Hematopoietic multipotent progenitor cell (in vitro differentiated cells): ENCODE results near the gene GPSM3. TPM values are rescaled to one million over a fixed set of nuclear protein-coding genes. Genes with fewer than 3 reads are reported as not detected.
A peak's percentile ranks its signal among the peaks of the same experiment; 100 is the strongest.
"Not testable (repeated sequence)": the region's sequence is repeated elsewhere in the genome, so short reads cannot be mapped to it uniquely, and the experiment has no call there.

Source experiments
- DNase-seq, 3 donors: peaks; one replicate each; pipeline ENCODE4 v3.0.0-alpha.2; 2011 to 2015; ENCODE audit warnings: low read depth in 2 of 3, low spot score in 2 of 3
- total RNA-seq: library from RNA; depleted of rRNA; stranded (reverse); fragments of >200 nt; gene quantifications from one replicate; pipeline ENCODE4 v1.2.3, GENCODE V29; 2012

The GPSM3 gene
- 58.7 TPM for total RNA-seq

- peak in 2 of 3 donors; percentile 64 to 71 for DNase-seq
Observed at GRCh38 chr6:32192608-32193039, at the start of gene GPSM3. TSS of gene GPSM3 (minus strand) at chr6:32192643. CDS start at chr6:32192513, 130 bp downstream.

- DNase-seq = no peak
Observed at GRCh38 chr6:32240686-32241085, 48.2 kb upstream of the GPSM3 start.

GRCh38 chr6:32239462-32239861 lies 47.0 kb upstream of the GPSM3 start:
- DNase-seq = no peak

GRCh38 chr6:32234934-32235333 lies 42.5 kb upstream of the GPSM3 start:
- DNase-seq = peak in 2 of 3 donors; percentile 32 to 54

- no peak for DNase-seq
Observed at GRCh38 chr6:32226434-32226833, 34.0 kb upstream of the GPSM3 start.

- no peak for DNase-seq
Observed at GRCh38 chr6:32224696-32225095, 32.3 kb upstream of the GPSM3 start.

- DNase-seq = no peak
Observed at GRCh38 chr6:32223258-32224235, 31.1 kb upstream of the GPSM3 start, which contains the start of gene NOTCH4. TSS of gene NOTCH4 (minus strand) at chr6:32224067. CDS start at chr6:32223928, 139 bp downstream.

- no peak for DNase-seq
Observed at GRCh38 chr6:32222333-32223230, 30.1 kb upstream of the GPSM3 start.

GRCh38 chr6:32220021-32220420 lies 27.6 kb upstream of the GPSM3 start:
- DNase-seq = no peak

GRCh38 chr6:32218167-32218566 lies 25.7 kb upstream of the GPSM3 start:
- no peak for DNase-seq

- no peak for DNase-seq
Observed at GRCh38 chr6:32216998-32217397, 24.6 kb upstream of the GPSM3 start.

- DNase-seq = no peak
Observed at GRCh38 chr6:32216285-32216684, 23.8 kb upstream of the GPSM3 start.

GRCh38 chr6:32215617-32216016 lies 23.2 kb upstream of the GPSM3 start:
- DNase-seq = no peak

GRCh38 chr6:32214126-32214525 lies 21.7 kb upstream of the GPSM3 start:
- peak in 1 of 3 donors; percentile 34 for DNase-seq

- DNase-seq = no peak
Observed at GRCh38 chr6:32213649-32214048, 21.2 kb upstream of the GPSM3 start.

- DNase-seq = no peak
Observed at GRCh38 chr6:32212076-32212760, 19.8 kb upstream of the GPSM3 start.

GRCh38 chr6:32211432-32211831 lies 19.0 kb upstream of the GPSM3 start:
- not testable (repeated sequence) for DNase-seq

- DNase-seq = no peak
Observed at GRCh38 chr6:32210191-32210601, 17.8 kb upstream of the GPSM3 start.

GRCh38 chr6:32208996-32209395 lies 16.6 kb upstream of the GPSM3 start:
- no peak for DNase-seq

GRCh38 chr6:32204268-32204715 lies 11.8 kb upstream of the GPSM3 start:
- no peak for DNase-seq
